Nephron (organoid): ENCODE data around the gene RGS6.

ENCODE experiments used
- H3K27ac Mint-ChIP-seq, 3 experiments: 2 replicates each; pipeline ENCODE4 v1.8.0; 2020; ENCODE audit warnings: mixed read lengths in 3 of 3, mild to moderate bottlenecking in 2 of 3, moderate library complexity in 1 of 3
- H3K27me3 Mint-ChIP-seq: 2 replicates; pipeline ENCODE4 v1.8.0; 2021; ENCODE audit warnings: low read depth, mild to moderate bottlenecking, moderate library complexity, mixed read lengths
- H3K36me3 Mint-ChIP-seq: 2 replicates; pipeline ENCODE4 v1.8.0; 2020; ENCODE audit warnings: low read depth, mixed read lengths
- H3K4me1 Mint-ChIP-seq: 2 replicates; pipeline ENCODE4 v1.8.0; 2020; ENCODE audit warnings: mixed read lengths
- H3K4me3 Mint-ChIP-seq, 3 experiments: 2 replicates each; pipeline ENCODE4 v1.8.0; 2020; ENCODE audit warnings: mild to moderate bottlenecking in 3 of 3, mixed read lengths in 3 of 3, moderate library complexity in 2 of 3
- H3K9me3 Mint-ChIP-seq: 2 replicates; pipeline ENCODE4 v1.8.0; 2020; ENCODE audit warnings: mixed read lengths
- TF ChIP-seq, protein P1 (sequence below), 3 experiments: fragments of 200-600 bp; sonication (generic); IDR thresholded peaks; one replicate each; pipeline ENCODE4 v1.5.0; 2021; ENCODE audit warnings: antibody characterized with exemption in 3 of 3; ENCODE audit not compliant: unreplicated experiment in 3 of 3

RGS6 gene

DNA sequence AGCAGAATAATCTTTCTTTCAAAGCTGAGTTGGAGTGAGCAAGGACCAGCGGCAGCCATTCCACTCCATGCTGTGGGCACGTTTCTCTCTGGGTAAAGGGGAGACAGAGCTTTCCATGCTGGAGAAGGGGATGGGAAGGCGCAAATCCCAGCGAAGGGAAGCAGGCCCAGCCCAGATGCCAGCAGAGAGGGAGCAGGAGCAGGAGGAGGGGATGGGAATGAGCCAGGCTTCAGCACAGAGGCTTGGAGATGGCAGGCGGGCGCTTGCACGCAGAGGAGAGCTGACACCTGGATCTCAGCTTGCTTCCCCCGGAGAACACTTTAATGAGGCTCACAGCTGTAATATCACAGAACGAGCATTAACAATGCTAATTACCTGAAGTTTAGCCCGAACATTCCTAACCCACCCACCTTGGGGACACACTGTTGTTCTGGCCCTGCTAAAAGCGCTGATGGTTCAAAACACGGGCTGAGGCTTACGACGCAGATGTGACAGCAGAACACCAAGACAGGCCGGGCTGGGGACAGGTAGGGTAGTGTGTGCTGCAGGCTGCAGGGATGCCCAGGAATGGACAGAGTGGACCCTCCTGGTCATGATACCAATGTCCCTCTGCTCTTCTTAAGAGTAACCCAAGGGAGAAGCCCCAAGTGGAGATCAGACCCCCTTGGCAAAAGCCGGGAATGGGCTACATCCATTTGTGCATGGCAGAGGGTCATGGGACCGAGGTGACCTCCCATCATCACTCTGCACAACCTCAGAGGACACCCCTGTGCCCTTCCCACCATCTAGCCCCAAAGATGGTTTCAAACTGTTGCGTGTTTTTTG lies 673.1 kb downstream of the RGS6 start:
- Mint-ChIP-seq H3K36me3 (no peaks in the 10 kb centered on the region), H3K4me3 (no peak overlapping the region), H3K4me1 (peaks cover 56% of the 10 kb centered on the region), H3K27me3 (no peaks in the 10 kb centered on the region), H3K9me3 (no peaks in the 10 kb centered on the region), H3K27ac (no peak overlapping the region)
- TF ChIP-seq, protein P1, sequence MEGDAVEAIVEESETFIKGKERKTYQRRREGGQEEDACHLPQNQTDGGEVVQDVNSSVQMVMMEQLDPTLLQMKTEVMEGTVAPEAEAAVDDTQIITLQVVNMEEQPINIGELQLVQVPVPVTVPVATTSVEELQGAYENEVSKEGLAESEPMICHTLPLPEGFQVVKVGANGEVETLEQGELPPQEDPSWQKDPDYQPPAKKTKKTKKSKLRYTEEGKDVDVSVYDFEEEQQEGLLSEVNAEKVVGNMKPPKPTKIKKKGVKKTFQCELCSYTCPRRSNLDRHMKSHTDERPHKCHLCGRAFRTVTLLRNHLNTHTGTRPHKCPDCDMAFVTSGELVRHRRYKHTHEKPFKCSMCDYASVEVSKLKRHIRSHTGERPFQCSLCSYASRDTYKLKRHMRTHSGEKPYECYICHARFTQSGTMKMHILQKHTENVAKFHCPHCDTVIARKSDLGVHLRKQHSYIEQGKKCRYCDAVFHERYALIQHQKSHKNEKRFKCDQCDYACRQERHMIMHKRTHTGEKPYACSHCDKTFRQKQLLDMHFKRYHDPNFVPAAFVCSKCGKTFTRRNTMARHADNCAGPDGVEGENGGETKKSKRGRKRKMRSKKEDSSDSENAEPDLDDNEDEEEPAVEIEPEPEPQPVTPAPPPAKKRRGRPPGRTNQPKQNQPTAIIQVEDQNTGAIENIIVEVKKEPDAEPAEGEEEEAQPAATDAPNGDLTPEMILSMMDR (IDR thresholded peaks at IDR 0.05; ENCODE audit: unreplicated experiment in 3 of 3), result no peak

DNA sequence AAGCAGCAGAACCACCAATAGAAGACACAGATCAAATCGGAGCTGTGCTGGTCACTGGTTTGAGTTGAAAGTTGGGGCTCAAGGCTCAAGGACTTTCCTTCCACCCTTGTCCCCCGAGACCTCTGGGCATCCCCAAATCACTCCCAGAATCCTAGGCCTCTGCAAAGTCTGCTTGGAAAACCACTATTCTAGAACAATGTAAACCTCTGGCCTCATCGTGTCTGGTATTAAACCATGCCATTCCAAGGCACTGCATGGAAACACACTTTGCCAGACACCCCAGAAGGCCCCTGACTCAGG lies 673.6 kb downstream of the RGS6 start:
- H3K27ac Mint-ChIP-seq, result no peak overlapping the region
- no peak overlapping the region for H3K4me3 Mint-ChIP-seq
- H3K9me3 Mint-ChIP-seq, result no peaks in the 10 kb centered on the region
- H3K4me1 Mint-ChIP-seq, result peaks cover 52% of the 10 kb centered on the region
- H3K36me3 Mint-ChIP-seq, result no peaks in the 10 kb centered on the region
- no peaks in the 10 kb centered on the region for H3K27me3 Mint-ChIP-seq
- TF ChIP-seq, protein P1 (IDR thresholded peaks at IDR 0.05; ENCODE audit: unreplicated experiment in 3 of 3), result no peak

DNA sequence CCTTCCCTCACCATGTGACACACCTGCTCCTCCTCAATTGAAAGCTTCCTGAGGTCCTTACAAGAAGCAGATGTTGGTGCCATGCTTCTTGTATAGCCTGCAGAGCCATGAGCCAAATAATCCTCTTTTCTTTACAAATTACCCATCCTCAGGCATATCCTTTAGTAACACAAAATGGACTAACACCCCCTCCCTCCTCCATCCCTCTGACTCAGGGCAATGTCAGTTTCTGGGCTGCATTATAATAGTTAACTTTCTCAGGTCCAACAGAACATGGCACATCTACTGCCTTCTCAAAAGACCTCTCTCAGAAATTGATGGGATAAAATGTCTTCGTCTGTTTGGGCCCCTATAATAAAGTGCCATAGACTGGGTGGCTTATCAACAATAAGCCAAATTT lies 674.6 kb downstream of the RGS6 start:
- H3K9me3 Mint-ChIP-seq, result no peaks in the 10 kb centered on the region
- peaks cover 5% of the 10 kb centered on the region for H3K27me3 Mint-ChIP-seq
- H3K36me3 Mint-ChIP-seq, result no peaks in the 10 kb centered on the region
- H3K27ac Mint-ChIP-seq, result no peak overlapping the region
- TF ChIP-seq, protein P1 (IDR thresholded peaks at IDR 0.05; ENCODE audit: unreplicated experiment in 3 of 3), result no peak
- no peak overlapping the region for H3K4me3 Mint-ChIP-seq
- H3K4me1 Mint-ChIP-seq, result peaks cover 43% of the 10 kb centered on the region

DNA sequence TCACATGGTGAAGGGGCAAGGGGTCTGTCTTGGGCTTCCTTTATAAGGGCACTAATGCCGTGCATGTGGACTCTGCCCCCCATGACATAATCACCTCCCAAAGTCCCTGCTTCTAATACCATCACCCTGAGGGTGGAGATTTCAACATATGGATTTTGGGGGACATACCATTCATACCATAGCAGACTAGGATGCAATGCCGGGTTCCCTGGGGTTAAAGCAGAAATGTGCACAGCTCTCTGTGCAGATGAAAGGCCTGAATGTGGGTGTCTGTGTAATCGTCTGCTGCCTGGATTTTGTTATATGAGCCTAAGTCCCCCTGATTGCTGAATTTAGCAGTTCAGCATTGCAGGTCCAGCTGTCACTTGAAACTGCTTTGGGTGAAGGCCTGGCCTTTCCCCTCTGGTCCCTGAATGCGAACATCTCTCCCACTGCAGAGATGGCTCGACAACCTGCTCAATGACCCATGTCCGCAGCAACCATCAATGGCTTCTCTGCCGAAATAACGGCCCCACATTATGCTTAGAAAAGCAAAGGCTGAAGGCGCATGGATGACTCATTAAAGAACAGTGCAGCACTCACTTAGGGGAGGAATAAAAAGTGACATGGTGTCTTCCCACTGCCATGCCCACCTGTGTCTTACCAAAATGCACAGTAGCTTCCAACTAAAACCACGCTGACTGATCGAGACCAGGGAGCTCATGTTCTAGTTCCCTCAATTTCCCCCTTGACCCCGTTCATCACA lies 675.3 kb downstream of the RGS6 start:
- H3K9me3 Mint-ChIP-seq, result no peaks in the 10 kb centered on the region
- no peaks in the 10 kb centered on the region for H3K36me3 Mint-ChIP-seq
- H3K4me3 Mint-ChIP-seq, result no peak overlapping the region
- H3K27me3 Mint-ChIP-seq, result peaks cover 8% of the 10 kb centered on the region
- H3K27ac Mint-ChIP-seq, result peak overlapping the region; percentile 6 to 52 (median 22)
- peaks cover 47% of the 10 kb centered on the region for H3K4me1 Mint-ChIP-seq
- TF ChIP-seq, protein P1 (IDR thresholded peaks at IDR 0.05; ENCODE audit: unreplicated experiment in 3 of 3), result no peak

DNA sequence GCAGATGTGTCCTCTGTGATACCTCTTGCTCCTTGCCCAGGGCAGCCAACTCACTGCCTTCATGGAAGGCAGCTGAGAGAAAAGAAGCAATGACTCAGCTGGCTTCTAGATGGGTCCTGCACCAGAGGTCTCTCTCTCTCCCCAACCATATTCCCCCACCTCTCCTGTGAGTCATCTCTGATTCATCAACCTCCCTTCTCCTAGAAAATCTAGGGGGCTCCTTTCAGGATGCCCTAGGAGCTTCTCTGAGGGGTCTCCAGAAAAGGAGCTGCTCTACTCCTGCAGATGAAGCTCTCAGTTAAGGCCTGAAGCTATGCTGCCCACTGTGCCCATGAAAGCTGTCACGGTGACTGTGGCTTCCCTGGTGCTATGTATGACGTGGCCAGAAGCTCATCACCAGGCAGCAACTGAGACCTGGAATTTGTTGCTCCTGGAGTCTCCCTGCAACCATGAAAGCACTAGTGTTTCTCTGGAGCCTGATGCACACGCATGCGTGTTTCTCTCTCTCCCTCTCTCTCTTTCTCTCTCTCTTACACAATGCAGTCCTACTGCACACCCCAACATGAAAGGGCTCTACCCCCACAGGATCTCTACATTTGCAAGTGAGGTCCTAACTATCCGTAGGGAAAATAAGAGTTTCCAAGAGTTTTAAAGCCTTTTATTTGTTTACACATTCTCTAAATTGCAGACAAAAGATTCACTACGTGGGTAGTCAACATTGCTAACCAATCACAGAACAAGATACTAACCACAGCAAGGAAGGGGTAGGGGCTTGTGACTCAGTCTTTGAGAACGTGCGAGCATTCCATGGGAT lies 676.4 kb downstream of the RGS6 start:
- Mint-ChIP-seq H3K9me3 (no peaks in the 10 kb centered on the region), H3K4me1 (peaks cover 52% of the 10 kb centered on the region), H3K36me3 (no peaks in the 10 kb centered on the region), H3K27me3 (peaks cover 8% of the 10 kb centered on the region), H3K4me3 (peak overlapping the region in 1 of 3 experiments; percentile 20), H3K27ac (peak overlapping the region; percentile 3 to 22 (median 7))
- TF ChIP-seq, protein P1 (IDR thresholded peaks at IDR 0.05; ENCODE audit: unreplicated experiment in 3 of 3), result no peak
